Kidney (tissue), 14 donors: ENCODE measurements around the gene HOXB5. TPM values are rescaled to one million over a fixed set of nuclear protein-coding genes. Genes with fewer than 3 reads are reported as not detected.

Source experiments
- DNase-seq, 5 donors: peaks; one replicate each; pipeline ENCODE4 v3.0.0-alpha.2; 2013 to 2020
- FAIRE-seq: peaks from 2 replicates; lab custom pipeline; 2012; peaks lifted over from hg19 to GRCh38; lab: Jason Lieb, UNC
- H3K27ac ChIP-seq, 2 donors: one replicate each; pipeline ENCODE4 v1.7.0; 2013; ENCODE audit warnings: low read depth in 2 of 2, low read length in 2 of 2, inconsistent platforms in 1 of 2
- H3K27me3 ChIP-seq: one replicate; pipeline ENCODE4 v1.7.1; 2013; ENCODE audit warnings: low read length, inconsistent platforms; ENCODE audit not compliant: control insufficient read depth, insufficient read depth
- H3K36me3 ChIP-seq, 3 donors: one replicate each; pipeline versions ENCODE4 v1.7.0 to v1.7.1; 2013; ENCODE audit warnings: low read length in 3 of 3, control low read depth in 1 of 3, inconsistent platforms in 1 of 3; ENCODE audit not compliant: insufficient read depth in 3 of 3, control insufficient read depth in 2 of 3
- H3K4me1 ChIP-seq, 3 donors: one replicate each; pipeline versions ENCODE4 v1.7.0 to v1.7.1; 2013; ENCODE audit warnings: low read length in 3 of 3, inconsistent platforms in 1 of 3, low read depth in 1 of 3; ENCODE audit not compliant: control insufficient read depth in 2 of 3, insufficient read depth in 2 of 3
- H3K4me3 ChIP-seq, 3 donors: one replicate each; pipeline versions ENCODE4 v1.7.0 to v1.8.1; 2013; ENCODE audit warnings: low read length in 3 of 3, control low read depth in 1 of 3, inconsistent platforms in 1 of 3
- H3K9ac ChIP-seq, 3 donors: one replicate each; pipeline versions ENCODE4 v1.7.0 to v1.7.1; 2013; ENCODE audit warnings: low read length in 3 of 3, control low read depth in 1 of 3, inconsistent platforms in 1 of 3
- H3K9me3 ChIP-seq, 3 donors: one replicate each; pipeline versions ENCODE4 v1.7.0 to v1.7.1; 2013; ENCODE audit warnings: low read length in 3 of 3, control low read depth in 1 of 3, inconsistent platforms in 1 of 3; ENCODE audit not compliant: control insufficient read depth in 2 of 3, insufficient read depth in 1 of 3
- intact Hi-C: fragments of 100-400 bp; cut with DNase I; formaldehyde crosslinking; loops from one replicate; pipeline ENCODE4 v1.11.1; 2022
- polyA plus RNA-seq: library from polyadenylated mRNA; stranded (reverse); fragments of 350-450 nt; fragmentation: Illumina TruSeq; extraction: RNeasy Lipid Tissue Mini Kit (QIAGEN cat#74804); gene quantifications from one replicate; pipeline ENCODE4 v1.2.3, GENCODE V29; 2014; ENCODE audit warnings: low read depth, low replicate concordance; ENCODE audit not compliant: insufficient read depth
- total RNA-seq: library from RNA; stranded (reverse); fragmentation: NEBNext Ultra II Directional; extraction: Animal tissue kit (Norgen Biotek cat#: 25700); gene quantifications from one replicate; pipeline ENCODE4 v1.2.1, GENCODE V29; 2021
- TF ChIP-seq, protein P1 (sequence below): IDR thresholded peaks from 3 replicates; pipeline ENCODE4 v1.5.1; 2012; ENCODE audit warnings: mild to moderate bottlenecking, moderate library complexity, borderline replicate concordance; ENCODE audit not compliant: insufficient read depth; ENCODE audit errors: extremely low read depth
- donor health status: control.
- donor health status: control.
- donor health status: control.
- donor health status: control.
- donor health status: control.
- donor health status: DM: yes; HTN: yes; CAD: no.
- donor health status: Normal renal cell carcinoma (clear cell type).

The HOXB5 gene
- total and polyA plus RNA-seq, 2 donors from 2014 or later: 12.3 to 27.0 TPM

DNA sequence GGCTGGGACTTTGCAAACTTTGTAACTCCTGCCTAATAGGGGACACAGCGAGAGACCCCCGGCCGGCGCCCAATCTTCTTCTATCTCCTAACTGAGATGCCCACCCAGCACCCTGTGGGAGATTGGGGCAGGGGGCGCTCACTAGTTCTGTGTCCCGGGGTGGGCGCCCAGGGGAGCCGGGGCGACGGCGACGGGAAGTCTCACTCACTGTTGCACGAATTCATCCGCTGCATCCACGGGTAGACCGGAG is 3.9 kb upstream of the HOXB5 start:
- H3K27ac ChIP-seq: peak overlapping the region; percentile 90 to 91
- peaks cover 0 to 12% (median 11%) of the 10 kb centered on the region in 3 donors for H3K4me1 ChIP-seq
- DNase-seq (peak in 2 of 5 donors; percentile 68 to 78), FAIRE-seq (no peak)
- H3K9me3 ChIP-seq: no peaks in the 10 kb centered on the region
- intact Hi-C loops: loop anchor here (10.0 kb wide), 1 partner anchor 263 kb away; no protein-coding TSS in a partner anchor
- peak overlapping the region; percentile 69 to 75 (median 70) for H3K4me3 ChIP-seq
- peaks cover 0 to 12% (median 0%) of the 10 kb centered on the region in 3 donors for H3K36me3 ChIP-seq
- TF ChIP-seq, protein P1, sequence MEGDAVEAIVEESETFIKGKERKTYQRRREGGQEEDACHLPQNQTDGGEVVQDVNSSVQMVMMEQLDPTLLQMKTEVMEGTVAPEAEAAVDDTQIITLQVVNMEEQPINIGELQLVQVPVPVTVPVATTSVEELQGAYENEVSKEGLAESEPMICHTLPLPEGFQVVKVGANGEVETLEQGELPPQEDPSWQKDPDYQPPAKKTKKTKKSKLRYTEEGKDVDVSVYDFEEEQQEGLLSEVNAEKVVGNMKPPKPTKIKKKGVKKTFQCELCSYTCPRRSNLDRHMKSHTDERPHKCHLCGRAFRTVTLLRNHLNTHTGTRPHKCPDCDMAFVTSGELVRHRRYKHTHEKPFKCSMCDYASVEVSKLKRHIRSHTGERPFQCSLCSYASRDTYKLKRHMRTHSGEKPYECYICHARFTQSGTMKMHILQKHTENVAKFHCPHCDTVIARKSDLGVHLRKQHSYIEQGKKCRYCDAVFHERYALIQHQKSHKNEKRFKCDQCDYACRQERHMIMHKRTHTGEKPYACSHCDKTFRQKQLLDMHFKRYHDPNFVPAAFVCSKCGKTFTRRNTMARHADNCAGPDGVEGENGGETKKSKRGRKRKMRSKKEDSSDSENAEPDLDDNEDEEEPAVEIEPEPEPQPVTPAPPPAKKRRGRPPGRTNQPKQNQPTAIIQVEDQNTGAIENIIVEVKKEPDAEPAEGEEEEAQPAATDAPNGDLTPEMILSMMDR: no peak
- H3K27me3 ChIP-seq: no peaks in the 10 kb centered on the region
- peak overlapping the region in 2 of 3 donors; percentile 72 to 82 for H3K9ac ChIP-seq

DNA sequence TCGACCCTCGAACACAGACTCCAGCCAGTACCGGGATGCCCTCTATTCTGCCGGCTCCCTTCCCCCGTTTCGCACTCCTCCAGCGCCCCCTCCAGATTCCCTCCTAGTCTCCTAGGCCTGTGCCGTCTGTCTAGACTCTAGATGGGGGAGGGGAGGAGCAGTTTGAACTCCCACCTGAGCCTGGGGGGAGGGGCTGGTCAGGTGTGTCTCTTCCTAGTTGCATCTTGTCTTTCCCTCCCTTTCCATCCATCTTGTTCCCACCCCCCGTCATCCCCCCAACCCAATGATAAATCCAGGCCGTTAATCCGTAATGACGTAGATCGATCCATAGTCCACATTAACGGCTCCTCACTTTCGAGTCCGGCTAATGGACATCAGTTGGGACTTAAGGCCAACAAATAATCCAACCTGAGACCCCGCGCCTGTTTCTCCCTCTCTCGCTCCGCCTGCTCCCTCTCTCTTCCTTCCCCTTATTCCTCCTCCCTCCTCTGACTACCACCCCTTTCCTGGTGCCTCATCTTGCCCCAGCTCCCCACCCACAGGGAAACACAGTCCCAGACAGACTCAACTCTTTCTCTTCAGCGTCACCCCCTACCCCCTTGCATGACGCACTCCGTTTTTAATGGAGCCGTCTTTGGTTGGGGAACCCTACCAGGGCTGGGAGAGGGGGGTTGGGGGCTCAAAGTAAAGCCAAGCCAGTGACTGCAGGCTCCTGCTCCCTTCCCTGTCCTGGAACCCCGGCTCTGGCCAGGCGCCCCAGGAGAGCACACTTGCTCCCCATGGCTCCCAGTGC is 3.4 kb upstream of the HOXB5 start:
- Histone ChIP-seq H3K4me1 (peaks cover 0 to 12% (median 11%) of the 10 kb centered on the region in 3 donors), H3K4me3 (peak overlapping the region; percentile 69 to 75 (median 70)), H3K27ac (peak overlapping the region; percentile 90 to 91), H3K9ac (peak overlapping the region; percentile 67 to 72 (median 68)), H3K36me3 (peaks cover 0 to 12% (median 0%) of the 10 kb centered on the region in 3 donors), H3K9me3 (no peaks in the 10 kb centered on the region), H3K27me3 (no peaks in the 10 kb centered on the region)
- FAIRE-seq (no peak), DNase-seq (peak; percentile 51 to 91 (median 88))
- intact Hi-C loops: loop anchor here (10.0 kb wide), 1 partner anchor 262 kb away; no protein-coding TSS in a partner anchor
- TF ChIP-seq, protein P1: no peak

DNA sequence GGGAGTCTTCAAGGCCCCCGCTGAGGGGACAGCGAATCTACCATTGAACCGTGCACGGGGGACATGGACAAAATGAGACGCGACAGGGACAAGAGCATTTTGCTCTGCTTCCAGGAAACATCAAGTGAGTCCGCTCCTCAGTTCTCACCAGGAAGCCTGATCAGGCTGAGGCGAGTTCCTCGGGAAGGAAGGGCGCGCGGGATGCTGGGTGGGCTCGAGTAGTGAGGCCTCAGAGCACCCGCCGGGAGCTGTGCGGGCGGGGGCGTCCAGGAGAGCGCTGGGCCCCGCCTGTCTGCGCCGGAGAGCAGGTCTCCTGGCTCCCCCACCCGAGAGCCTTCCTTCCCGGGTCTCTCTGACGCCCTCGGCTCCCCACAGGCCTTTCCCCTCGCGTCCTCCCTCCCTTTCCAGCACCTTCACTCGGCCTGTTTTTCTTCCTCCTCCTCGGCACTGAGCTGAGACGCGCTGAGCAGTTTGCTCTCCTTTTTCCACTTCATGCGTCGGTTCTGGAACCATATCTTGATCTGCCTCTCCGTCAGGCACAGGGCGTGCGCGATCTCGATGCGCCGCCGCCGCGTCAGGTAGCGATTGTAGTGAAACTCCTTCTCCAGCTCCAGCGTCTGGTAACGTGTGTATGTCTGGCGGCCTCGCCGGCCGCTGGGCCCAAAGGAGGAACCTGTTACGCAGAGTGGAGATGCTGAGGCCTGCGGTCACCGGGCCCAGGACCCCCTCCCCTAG is 2.6 kb upstream of the HOXB5 start:
- no peaks in the 10 kb centered on the region for H3K9me3 ChIP-seq
- peaks cover 0 to 12% (median 11%) of the 10 kb centered on the region in 3 donors for H3K4me1 ChIP-seq
- intact Hi-C loops: loop anchor here (10.0 kb wide), 1 partner anchor 261 kb away; no protein-coding TSS in a partner anchor
- FAIRE-seq (no peak), DNase-seq (peak in 2 of 5 donors; percentile 67 to 71)
- H3K9ac ChIP-seq: peak overlapping the region; percentile 62 to 72 (median 67)
- TF ChIP-seq, protein P1: no peak
- H3K27me3 ChIP-seq: no peaks in the 10 kb centered on the region
- H3K36me3 ChIP-seq: peaks cover 0 to 12% (median 3%) of the 10 kb centered on the region in 3 donors
- H3K27ac ChIP-seq: peak overlapping the region; percentile 90 to 91
- H3K4me3 ChIP-seq: peak overlapping the region; percentile 49 to 70 (median 69)
